Bronchial epithelial cell (primary cell): ENCODE results near the gene C1QTNF1. TPM values are rescaled to one million over a fixed set of nuclear protein-coding genes. Genes with fewer than 3 reads are reported as not detected.
A peak's percentile ranks its signal among the peaks of the same experiment; 100 is the strongest.

Source experiments
- DNase-seq: peaks from one replicate; pipeline ENCODE4 v3.0.0-alpha.2; 2010; ENCODE audit warnings: low read depth
- FAIRE-seq: peaks from 2 replicates; lab custom pipeline; 2011; peaks lifted over from hg19 to GRCh38; lab: Jason Lieb, UNC
- H3K27me3 ChIP-seq: 2 replicates; pipeline ENCODE4 v1.5.1; 2011; ENCODE audit warnings: low read length; ENCODE audit not compliant: control insufficient read depth, insufficient read depth
- H3K36me3 ChIP-seq: 2 replicates; pipeline ENCODE4 v1.5.1; 2011; ENCODE audit warnings: low read length; ENCODE audit not compliant: control insufficient read depth, insufficient read depth
- H3K4me3 ChIP-seq: 2 replicates; pipeline ENCODE4 v1.5.1; 2011; ENCODE audit warnings: mild to moderate bottlenecking, low read depth, low read length, control low read depth
- total RNA-seq: library from RNA; depleted of rRNA; stranded (reverse); fragments of >200 nt; gene quantifications from 2 replicates; pipeline ENCODE4 v1.2.1, GENCODE V29; 2014
- TF ChIP-seq, protein P1 (sequence below): IDR thresholded peaks from 2 replicates; pipeline ENCODE4 v1.5.1; 2011; ENCODE audit warnings: mild to moderate bottlenecking, moderate library complexity, low read length, control low read depth, inconsistent platforms; ENCODE audit not compliant: insufficient read depth, severe bottlenecking

The C1QTNF1 gene
- total RNA-seq, 1 donor from 2014 or later, result 0.79 TPM

GRCh38 chr17:79093270-79093669 is 69.3 kb downstream of the C1QTNF1 start:
- no peak for DNase-seq
- no peak overlapping the region for H3K4me3 ChIP-seq
- FAIRE-seq, result no peak
- TF ChIP-seq, protein P1, sequence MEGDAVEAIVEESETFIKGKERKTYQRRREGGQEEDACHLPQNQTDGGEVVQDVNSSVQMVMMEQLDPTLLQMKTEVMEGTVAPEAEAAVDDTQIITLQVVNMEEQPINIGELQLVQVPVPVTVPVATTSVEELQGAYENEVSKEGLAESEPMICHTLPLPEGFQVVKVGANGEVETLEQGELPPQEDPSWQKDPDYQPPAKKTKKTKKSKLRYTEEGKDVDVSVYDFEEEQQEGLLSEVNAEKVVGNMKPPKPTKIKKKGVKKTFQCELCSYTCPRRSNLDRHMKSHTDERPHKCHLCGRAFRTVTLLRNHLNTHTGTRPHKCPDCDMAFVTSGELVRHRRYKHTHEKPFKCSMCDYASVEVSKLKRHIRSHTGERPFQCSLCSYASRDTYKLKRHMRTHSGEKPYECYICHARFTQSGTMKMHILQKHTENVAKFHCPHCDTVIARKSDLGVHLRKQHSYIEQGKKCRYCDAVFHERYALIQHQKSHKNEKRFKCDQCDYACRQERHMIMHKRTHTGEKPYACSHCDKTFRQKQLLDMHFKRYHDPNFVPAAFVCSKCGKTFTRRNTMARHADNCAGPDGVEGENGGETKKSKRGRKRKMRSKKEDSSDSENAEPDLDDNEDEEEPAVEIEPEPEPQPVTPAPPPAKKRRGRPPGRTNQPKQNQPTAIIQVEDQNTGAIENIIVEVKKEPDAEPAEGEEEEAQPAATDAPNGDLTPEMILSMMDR, result no peak
- peaks cover 9% of the 10 kb centered on the region for H3K27me3 ChIP-seq
- H3K36me3 ChIP-seq, result no peaks in the 10 kb centered on the region

GRCh38 chr17:79094261-79094660 is 70.3 kb downstream of the C1QTNF1 start:
- FAIRE-seq (no peak), DNase-seq (no peak)
- TF ChIP-seq, protein P1, result no peak
- no peaks in the 10 kb centered on the region for H3K36me3 ChIP-seq
- peaks cover 12% of the 10 kb centered on the region for H3K27me3 ChIP-seq
- H3K4me3 ChIP-seq, result no peak overlapping the region

DNA sequence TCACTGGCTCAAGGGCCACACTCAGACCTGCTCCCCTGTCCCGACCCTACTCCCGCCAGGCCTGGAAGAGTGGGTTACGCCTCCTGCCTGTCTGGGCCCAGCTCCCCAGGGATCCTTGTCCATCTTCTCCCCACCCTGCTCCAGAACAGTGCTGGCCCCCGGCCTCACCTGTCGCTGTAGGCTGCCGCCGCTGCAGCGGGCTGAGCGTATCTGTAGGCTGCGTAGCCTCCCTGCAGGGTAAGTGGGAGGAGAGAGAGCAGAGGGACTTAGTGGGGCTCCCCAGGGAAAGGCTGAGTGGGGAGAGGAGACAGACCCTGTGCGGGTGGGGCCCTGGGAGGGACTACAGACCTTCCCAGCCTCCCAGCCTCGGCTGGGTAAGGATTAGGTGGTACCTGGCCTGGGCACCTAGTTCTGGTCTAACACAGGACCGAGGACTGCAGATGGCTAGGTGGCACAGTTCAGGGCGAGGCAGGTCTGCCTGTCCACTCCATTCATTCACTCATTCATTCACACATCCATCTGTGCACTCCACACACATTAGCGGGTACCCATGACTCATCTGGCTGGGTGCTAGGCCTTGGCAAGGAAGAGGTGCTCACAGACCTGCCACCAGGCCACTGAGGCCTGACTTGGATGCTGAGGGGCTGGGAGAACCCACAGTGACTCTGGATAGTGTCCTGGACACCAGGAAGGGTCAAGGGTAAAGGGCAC is 71.5 kb downstream of the C1QTNF1 start:
- TF ChIP-seq, protein P1, result no peak
- FAIRE-seq, result no peak
- Histone ChIP-seq H3K36me3 (no peaks in the 10 kb centered on the region), H3K4me3 (no peak overlapping the region), H3K27me3 (peaks cover 17% of the 10 kb centered on the region)
- DNase-seq, result peak; percentile 6

- DNase-seq, result no peak
- Histone ChIP-seq H3K36me3 (no peaks in the 10 kb centered on the region), H3K4me3 (no peak overlapping the region), H3K27me3 (peaks cover 18% of the 10 kb centered on the region)
- FAIRE-seq, result no peak
- TF ChIP-seq, protein P1, result no peak
Measured at GRCh38 chr17:79096477-79096876, 72.5 kb downstream of the C1QTNF1 start.

DNA sequence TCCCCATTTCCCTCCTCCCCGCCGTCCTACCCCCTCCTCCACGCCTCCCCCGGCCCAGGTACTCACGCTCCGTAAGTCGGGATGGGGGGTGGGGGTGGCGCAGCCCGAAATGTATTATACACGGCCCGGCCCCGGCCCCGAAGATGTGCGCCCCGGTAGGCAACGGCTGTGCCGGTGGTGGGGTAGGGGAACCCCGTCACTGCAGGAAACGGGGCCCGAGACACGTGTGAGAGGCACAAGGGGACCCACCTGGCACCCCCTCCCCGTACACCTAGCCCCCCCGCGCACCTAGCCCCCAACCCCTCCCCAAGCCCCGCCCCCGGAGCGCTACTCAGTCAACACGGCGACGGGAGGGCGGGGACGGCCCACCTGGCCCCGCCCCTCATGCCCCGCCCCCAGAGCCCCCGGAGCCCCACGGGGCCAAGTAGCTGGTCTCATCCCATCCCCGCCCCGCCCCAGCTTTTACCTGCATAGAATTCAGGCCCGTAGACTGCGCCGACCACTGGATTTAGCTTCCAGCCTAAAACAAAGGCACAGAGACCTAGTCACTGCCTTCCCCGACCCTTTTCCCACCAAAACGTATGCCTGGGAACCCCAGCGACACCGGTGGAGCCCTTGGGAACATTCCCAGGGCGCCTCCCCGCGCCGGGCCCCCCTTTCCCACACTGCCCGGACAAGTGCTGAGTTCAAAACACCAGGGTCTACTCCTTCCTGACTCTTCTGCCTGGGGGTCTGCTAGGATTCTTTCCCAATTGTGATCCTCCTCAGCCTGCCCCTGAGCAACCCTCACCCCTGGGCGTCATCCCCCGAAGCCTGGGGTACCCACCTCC is 73.5 kb downstream of the C1QTNF1 start:
- DNase-seq, result no peak
- H3K36me3 ChIP-seq, result no peaks in the 10 kb centered on the region
- FAIRE-seq, result no peak
- TF ChIP-seq, protein P1, result no peak
- H3K4me3 ChIP-seq, result no peak overlapping the region
- peaks cover 18% of the 10 kb centered on the region for H3K27me3 ChIP-seq
